D341Med (cell line): Measurements from ENCODE around the gene SYNRG.
"Not testable (repeated sequence)": the region's sequence is repeated elsewhere in the genome, so short reads cannot be mapped to it uniquely, and the experiment has no call there.

ENCODE experiments used
- DNase-seq: peaks from one replicate; pipeline ENCODE4 v3.0.0; 2012; ENCODE audit warnings: low spot score

The SYNRG gene

GRCh38 chr17:37609170-37610040 is at the start of gene SYNRG:
Gene SYNRG (minus strand): TSS chr17:37609418. CDS start chr17:37609355, 63 bp downstream.
- DNase-seq = peak; percentile 100

- DNase-seq = no peak
These were observed 48.0 kb upstream of the SYNRG start for GRCh38 chr17:37657202-37657601.

DNA sequence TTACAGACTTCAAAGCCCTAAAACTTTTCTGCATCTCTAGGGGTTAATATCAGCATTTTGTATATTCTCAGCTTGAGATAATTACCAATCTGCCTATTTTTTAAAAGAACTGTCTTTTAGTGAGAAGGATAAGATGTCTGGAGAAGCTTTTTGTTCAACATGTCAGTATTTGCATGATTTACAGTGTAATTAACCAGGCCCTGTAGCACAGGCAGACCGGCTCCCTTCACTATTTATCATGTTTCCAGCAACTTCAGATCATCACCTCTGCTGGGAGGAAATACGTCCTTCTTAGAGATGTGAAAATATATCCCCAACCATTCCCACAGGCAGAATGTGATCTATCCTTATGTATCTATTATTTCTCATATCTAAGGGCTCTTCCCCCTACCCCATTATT is 42.6 kb upstream of the SYNRG start:
- no peak for DNase-seq

DNA sequence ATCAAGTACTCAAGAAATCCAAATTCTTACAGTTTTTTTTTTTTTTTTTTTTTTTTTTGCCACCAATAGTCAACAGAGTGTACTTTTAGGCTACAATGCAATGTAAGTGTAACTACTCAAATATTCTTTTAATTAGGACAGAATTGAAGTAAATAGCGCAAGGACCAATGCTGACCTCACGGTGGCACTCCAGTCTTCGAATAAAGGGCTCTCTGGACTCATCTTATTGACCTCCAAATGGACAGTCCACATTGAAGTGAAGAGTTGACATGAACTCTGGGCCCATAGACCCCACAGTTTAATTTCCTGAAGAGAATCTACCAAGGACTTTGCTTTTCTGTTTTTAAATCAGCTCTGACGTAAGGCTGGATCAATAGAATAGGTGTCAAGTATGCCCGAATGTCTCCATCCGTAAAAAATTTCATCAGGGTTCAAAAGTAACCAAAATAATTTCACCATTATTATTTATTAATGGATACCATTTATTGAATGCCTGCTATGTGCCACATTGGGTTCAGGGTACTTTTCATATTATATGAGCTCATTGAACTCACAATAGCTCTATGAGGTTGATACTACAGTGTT is 41.3 kb upstream of the SYNRG start:
- DNase-seq = no peak

DNA sequence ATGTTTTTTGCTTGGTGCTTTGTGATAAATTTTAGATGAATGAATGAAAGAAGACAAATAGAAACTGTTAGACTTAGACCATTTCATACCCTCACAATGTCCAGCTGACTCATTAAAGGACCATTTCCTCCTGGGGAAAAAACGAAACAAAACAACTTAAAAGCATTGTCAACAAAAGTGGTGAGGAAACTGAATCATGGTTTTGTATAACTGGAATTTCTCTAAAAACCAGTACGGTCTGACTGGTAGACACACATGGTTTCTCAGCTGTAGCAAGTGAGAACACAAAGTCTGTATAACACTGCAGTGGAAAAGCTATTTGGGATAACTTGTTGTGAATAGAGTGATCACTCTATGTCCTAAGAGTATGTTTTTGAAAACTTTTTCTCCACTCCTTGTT is 39.3 kb upstream of the SYNRG start:
- no peak for DNase-seq

GRCh38 chr17:37647856-37648255 is 38.6 kb upstream of the SYNRG start:
- no peak for DNase-seq

DNA sequence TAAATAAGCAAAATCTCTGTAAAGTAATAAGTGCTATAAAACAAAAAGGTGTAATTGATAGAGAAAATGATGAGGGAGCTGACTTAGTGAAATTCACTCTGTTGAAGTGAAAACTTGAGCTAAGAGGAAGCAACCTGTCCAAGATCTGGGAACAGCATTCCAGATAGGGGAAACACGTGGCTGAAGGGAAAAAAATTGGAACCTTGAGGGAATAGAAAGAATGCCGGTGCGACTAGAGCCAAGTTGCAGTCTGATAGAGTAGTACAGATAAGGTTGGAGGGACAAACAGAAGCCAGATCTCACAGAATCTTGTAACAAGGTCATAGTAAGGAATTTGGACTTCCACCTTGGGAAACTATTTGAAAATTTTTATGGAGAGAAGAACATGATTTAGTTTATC is 34.7 kb upstream of the SYNRG start:
- DNase-seq = no peak

DNA sequence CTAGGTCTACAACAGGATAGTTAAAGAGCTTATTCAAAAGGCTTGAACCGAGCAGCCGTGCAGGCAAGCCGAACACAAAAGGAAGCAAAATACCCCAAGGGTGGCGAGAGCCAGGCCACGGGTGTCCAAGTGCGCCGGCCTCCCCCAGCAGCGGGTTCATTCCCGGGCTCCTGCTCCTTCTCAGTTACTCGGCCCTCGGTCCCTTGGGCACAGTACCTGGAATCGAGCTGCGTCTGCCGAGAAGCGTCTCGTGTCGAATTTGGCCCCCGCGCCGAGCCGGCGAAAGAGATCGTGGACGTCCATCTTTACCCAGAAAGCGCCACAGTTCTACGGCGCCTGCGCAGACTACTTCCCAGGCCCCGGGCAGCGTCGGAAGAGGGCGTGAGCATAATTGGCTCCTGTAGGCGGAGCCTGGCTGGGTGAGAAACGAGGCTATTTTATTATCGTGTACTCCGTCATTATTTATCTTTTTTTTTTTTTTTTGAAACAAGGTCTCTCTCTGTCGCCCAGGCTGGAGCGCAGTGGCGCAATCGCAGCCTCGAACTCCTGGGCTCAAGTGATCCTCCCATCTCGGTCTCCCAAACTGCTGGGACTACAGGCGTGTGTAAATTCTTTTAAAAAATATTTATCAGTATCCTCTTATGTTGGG is 34.0 kb upstream of the SYNRG start, which contains the start of gene DDX52:
DDX52 (minus strand) TSS at position 329 of the 649 bp plus-strand sequence; CDS start at position 303, 26 bp downstream.
- DNase-seq = peak; percentile 99

DNA sequence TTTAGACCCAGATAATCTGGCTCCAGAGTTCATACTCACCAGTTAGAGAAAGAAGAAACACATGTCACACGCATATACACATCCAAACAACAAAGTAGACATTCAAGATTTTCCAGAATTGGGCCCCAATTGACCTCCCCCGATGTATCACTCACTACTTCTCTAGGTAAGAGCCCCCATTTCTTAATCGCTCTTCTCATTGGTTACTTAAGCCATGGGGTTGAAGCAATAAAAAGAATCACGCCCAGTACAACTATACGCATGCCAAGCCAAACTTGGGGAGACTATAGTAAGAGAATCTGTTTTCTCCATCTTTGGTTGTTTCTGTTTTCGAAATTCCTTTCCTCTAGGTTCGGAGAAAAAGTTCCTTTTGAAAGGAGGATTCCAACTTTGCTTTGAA is 33.5 kb upstream of the SYNRG start:
- no peak for DNase-seq

GRCh38 chr17:37640015-37640414 is 30.8 kb upstream of the SYNRG start:
- no peak for DNase-seq

DNA sequence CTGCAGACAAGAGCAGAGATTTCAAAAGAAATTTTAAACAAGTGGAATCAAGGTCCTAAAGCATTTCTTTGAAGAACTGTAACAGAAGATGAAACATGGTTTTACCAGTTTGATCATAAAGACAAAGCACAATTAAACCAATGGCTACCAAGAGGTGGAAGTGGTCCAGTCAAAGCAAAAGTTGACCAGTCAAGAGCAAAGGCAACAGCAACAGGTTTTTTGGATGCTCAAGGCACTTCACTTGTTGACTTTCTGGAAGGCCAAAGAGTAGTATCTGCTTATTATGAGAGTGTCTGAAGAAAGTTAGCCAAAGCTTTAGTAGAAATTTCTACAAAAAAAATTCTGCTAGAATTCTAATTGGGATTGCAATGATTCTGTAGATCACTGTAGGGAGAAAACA is 28.7 kb upstream of the SYNRG start:
- DNase-seq = no peak

DNA sequence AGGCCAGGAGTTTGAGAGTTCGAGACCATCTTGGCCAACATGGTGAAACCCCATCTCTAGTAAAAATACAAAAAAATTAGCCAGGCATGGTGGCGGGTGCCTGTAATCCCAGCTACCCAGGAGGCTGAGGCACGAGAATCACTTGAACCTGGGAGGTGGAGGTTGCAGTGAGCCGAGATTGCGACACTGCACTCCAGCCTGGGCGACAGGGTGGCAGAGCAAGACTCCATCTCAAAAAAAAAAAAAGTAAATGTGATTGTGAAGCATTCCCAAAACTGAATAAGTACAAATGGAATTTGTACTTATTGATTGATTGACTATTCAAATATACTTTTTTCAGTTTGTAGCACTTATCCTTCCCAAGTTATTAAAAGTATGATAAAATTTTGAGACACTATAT is 7.2 kb upstream of the SYNRG start:
- not testable (repeated sequence) for DNase-seq

DNA sequence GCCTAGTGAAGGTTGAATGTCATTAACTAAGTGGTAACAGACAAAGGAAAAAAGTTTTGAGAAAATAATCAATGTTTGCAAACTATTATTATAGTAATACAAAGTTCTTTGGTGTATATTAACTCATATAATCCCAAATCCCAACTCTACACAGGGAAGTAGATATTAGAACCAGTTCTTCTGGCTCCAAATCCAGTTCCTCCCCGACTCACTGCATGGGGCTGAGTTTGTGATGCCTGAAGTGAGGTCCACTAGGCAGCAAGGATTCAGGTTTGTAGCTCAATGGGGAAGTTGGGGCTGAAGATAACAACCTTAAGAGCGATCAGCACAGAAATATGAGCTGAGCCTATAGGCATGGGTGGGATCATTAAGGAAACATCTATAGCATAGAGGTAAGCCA is 5.6 kb upstream of the SYNRG start:
- no peak for DNase-seq

GRCh38 chr17:37614391-37614790 is 5.2 kb upstream of the SYNRG start:
- no peak for DNase-seq

- DNase-seq = no peak
These were observed 1.8 kb upstream of the SYNRG start for GRCh38 chr17:37610971-37611370.

DNA sequence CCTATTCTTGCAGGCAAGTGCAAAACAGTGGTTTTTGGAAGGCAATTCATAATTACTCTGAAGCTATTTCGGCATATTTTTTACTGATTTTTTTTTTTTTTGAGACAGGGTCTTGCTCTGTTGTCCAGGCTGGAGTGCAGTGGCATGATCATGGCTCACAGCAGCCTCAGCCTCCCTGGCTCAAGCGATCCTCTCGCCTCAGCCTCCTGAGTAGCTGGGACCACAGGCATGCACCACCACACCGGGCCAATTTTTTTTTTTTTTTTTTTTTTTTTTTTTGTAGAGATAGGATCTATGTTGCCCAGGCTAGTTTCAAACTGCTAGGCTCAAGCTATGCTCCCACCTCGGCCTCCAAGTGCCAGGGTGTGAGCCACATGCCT is 813 bp upstream of the SYNRG start:
- DNase-seq = not testable (repeated sequence)

DNA sequence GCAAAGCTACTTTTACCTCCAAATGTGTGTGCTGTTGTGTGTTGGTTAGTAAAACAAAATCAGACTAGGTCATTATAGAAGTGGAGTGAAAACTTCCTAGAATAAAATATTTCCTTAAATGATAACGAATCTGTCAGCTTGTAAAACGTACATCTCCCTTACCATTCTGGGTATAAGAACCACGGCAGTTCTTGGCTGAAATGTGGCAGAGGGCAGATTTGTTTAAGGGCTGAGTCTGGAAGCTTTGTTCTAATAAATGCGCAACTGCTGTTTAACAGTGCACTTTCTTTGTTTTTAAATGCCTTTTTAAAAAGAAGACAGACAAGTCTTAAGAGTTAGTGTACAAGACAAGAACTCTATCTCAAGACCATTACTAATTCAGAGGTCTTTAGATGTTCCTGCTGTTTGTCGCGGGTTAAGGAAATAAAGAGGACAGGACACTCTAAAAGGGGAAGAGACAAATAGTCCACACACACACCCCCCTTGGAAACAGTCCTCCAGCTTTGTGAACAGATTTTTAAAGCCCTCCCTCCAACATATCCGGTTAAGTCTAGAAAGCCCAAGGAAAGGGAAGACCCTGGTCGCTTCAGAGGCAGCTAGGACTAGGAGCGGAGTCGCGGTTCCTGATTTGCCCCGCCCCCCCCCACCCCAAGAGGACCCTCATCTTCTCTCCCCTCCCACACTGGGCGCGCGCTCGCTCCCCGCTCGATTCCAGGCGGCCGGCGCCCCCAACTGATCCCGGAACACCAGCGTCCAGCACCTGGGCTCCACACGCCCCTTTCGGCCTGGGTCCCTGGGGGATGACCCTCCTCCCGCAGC is 658 bp downstream of the SYNRG start:
- peak; percentile 26 for DNase-seq

DNA sequence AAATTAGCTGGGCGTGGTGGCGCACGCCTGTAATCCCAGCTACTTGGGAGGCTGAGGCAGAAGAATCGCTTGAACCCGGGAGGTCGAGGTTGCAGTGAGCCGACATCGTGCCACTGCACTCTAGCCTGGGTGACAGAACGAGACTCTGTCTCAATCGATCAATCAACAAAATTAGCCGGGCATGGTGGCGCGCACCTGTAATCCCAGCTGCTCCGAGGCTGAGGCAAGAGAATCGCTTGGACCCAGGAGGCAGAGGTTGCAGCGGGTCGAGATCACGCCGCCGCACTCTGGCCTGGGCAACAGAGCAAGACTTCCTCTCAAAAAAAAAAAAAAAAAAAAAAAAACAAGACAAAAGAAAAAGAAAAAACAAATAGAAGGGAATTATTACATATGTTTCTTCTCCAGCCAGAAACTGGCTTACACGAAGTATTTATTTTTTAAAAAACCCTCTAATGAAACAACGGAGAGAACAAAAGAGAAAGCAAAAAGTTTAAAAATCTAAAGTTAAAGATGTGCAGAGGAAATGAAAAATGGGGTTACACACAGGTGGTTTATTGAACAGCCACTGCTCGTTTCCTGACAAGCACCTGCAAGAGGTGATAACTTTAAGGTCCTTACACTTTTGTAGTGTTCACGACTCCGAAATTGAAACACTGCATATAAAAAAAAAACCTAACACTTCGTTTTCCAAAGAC is 1.4 kb downstream of the SYNRG start:
- no peak for DNase-seq

DNA sequence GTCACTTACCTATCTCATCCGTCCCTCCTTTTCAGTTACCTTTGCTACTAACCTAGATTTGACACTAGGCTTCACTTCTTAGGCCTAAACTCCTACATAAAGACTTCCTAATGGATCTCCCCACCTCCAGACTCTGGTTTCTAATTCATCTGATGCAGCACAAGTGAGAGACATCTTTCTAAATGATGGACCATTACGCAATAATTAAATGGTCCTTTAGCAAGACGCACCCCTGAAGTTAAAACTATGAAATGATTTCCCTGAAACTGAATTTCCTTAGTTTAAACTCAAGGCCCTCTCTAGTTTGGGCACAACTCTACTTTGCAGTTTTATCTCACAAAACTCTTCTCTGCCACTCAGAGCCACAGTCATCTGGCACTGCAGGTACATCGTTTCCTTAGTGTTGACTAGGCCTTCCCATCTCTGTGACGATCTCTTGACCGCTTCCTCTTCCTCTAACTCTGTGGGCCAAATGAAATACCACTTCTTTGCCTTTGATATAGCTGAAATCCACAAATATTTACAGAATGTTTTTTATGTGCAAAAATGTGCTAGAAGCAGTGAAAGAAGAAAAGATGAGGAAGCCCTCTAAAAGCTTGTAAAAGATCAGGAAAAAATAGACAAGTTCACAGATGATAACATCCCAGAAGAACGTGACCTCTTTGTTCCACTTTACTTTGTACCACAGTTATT is 3.3 kb downstream of the SYNRG start:
- DNase-seq = no peak

DNA sequence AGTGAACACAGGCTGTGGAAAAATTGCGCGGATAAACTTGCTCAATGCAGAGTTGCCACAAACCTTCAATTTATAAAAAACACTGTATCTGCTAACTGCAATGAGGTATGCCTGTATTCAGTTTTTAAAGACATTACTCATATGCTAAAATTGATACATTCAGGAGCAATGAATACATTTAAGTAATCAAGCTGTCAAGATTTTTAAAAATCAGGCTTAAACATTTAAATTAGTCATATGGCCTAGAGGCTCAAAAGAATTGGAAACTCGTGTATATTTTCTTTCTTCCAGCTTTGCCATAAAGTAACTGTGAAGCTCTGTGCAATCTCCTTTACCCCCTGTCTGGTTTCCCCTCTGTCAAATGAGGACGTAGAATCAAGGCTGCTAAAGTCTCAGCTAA is 4.1 kb downstream of the SYNRG start:
- no peak for DNase-seq

- DNase-seq = no peak
These were observed 4.7 kb downstream of the SYNRG start for GRCh38 chr17:37604556-37604955.
